ENCODE data around the gene KRTAP2-4. TPM values are rescaled to one million over a fixed set of nuclear protein-coding genes. Genes with fewer than 3 reads are reported as not detected.
"Not testable (repeated sequence)": the region's sequence is repeated elsewhere in the genome, so short reads cannot be mapped to it uniquely, and the experiment has no call there.

KRTAP2-4 gene
- total RNA-seq, 1 donor from 2014 or later = not detected

- H3K4me3 Mint-ChIP-seq (ENCODE audit: unreplicated experiment) = no peak overlapping the region
- H3K9me3 Mint-ChIP-seq (ENCODE audit: unreplicated experiment) = peaks cover 13% of the 10 kb centered on the region
- TF ChIP-seq CTCF (IDR thresholded peaks at IDR 0.05; ENCODE audit: partially characterized antibody, unreplicated experiment) = no peak
- H3K27ac Mint-ChIP-seq (ENCODE audit: unreplicated experiment) = no peak overlapping the region
- H3K27me3 Mint-ChIP-seq (ENCODE audit: unreplicated experiment) = no peaks in the 10 kb centered on the region
- H3K4me1 Mint-ChIP-seq (ENCODE audit: low read depth, unreplicated experiment) = peaks cover 3% of the 10 kb centered on the region
- no peak for DNase-seq
- H3K36me3 Mint-ChIP-seq (ENCODE audit: unreplicated experiment) = no peaks in the 10 kb centered on the region
These were observed 27.8 kb downstream of the KRTAP2-4 start for GRCh38 chr17:41037853-41038350.

GRCh38 chr17:41034346-41034935, 31.2 kb downstream of the KRTAP2-4 start, which contains the start of gene KRTAP1-3:
Gene KRTAP1-3 (minus strand): TSS chr17:41034874. CDS start chr17:41034821, 53 bp downstream.
- peak within 1 kb of the TSS; percentile 15 for H3K27ac Mint-ChIP-seq (ENCODE audit: unreplicated experiment)
- H3K4me3 Mint-ChIP-seq (ENCODE audit: unreplicated experiment) = not testable (repeated sequence)

GRCh38 chr17:41029633-41030245, 35.9 kb downstream of the KRTAP2-4 start, which contains the start of gene KRTAP1-4:
Gene KRTAP1-4 (minus strand): TSS chr17:41030195. CDS start chr17:41030078, 117 bp downstream.
- Mint-ChIP-seq H3K27me3 (ENCODE audit: unreplicated experiment) (no peaks in the 10 kb centered on the region), H3K9me3 (ENCODE audit: unreplicated experiment) (peaks cover 8% of the 10 kb centered on the region), H3K4me1 (ENCODE audit: low read depth, unreplicated experiment) (no peaks in the 10 kb centered on the region), H3K27ac (ENCODE audit: unreplicated experiment) (no peak within 1 kb of the TSS), H3K36me3 (ENCODE audit: unreplicated experiment) (no peaks in the 10 kb centered on the region), H3K4me3 (ENCODE audit: unreplicated experiment) (no peak within 1 kb of the TSS)
- no peak for DNase-seq
- TF ChIP-seq CTCF (IDR thresholded peaks at IDR 0.05; ENCODE audit: partially characterized antibody, unreplicated experiment) = no peak

More at GRCh38 chr17:41034346-41034935, 31.2 kb downstream of the KRTAP2-4 start, which contains the start of gene KRTAP1-3:
- peak; percentile 23 for DNase-seq
- H3K27me3 Mint-ChIP-seq (ENCODE audit: unreplicated experiment); H3K36me3 Mint-ChIP-seq (ENCODE audit: unreplicated experiment); H3K4me1 Mint-ChIP-seq (ENCODE audit: low read depth, unreplicated experiment); H3K9me3 Mint-ChIP-seq (ENCODE audit: unreplicated experiment): not testable (repeated sequence)

- H3K9me3 Mint-ChIP-seq (ENCODE audit: unreplicated experiment) = peaks cover 2% of the 10 kb centered on the region
- no peak for TF ChIP-seq CTCF (IDR thresholded peaks at IDR 0.05; ENCODE audit: partially characterized antibody, unreplicated experiment)
- H3K4me1 Mint-ChIP-seq (ENCODE audit: low read depth, unreplicated experiment) = no peaks in the 10 kb centered on the region
- peak within 1 kb of the TSS; percentile 24 for H3K27ac Mint-ChIP-seq (ENCODE audit: unreplicated experiment)
- peak; percentile 23 for DNase-seq
- no peaks in the 10 kb centered on the region for H3K27me3 Mint-ChIP-seq (ENCODE audit: unreplicated experiment)
- H3K36me3 Mint-ChIP-seq (ENCODE audit: unreplicated experiment) = no peaks in the 10 kb centered on the region
- no peak within 1 kb of the TSS for H3K4me3 Mint-ChIP-seq (ENCODE audit: unreplicated experiment)
These were observed 38.8 kb downstream of the KRTAP2-4 start, which contains the start of gene KRTAP1-5 for GRCh38 chr17:41026715-41027471. Gene KRTAP1-5 (minus strand): TSS chr17:41027208. CDS start chr17:41027155, 53 bp downstream.

- no peak for TF ChIP-seq CTCF (IDR thresholded peaks at IDR 0.05; ENCODE audit: partially characterized antibody, unreplicated experiment)
- no peak overlapping the region for H3K4me3 Mint-ChIP-seq (ENCODE audit: unreplicated experiment)
- no peaks in the 10 kb centered on the region for H3K27me3 Mint-ChIP-seq (ENCODE audit: unreplicated experiment)
- DNase-seq = no peak
- H3K36me3 Mint-ChIP-seq (ENCODE audit: unreplicated experiment) = no peaks in the 10 kb centered on the region
- peaks cover 2% of the 10 kb centered on the region for H3K9me3 Mint-ChIP-seq (ENCODE audit: unreplicated experiment)
- H3K4me1 Mint-ChIP-seq (ENCODE audit: low read depth, unreplicated experiment) = no peaks in the 10 kb centered on the region
- H3K27ac Mint-ChIP-seq (ENCODE audit: unreplicated experiment) = no peak overlapping the region
These were observed 41.0 kb downstream of the KRTAP2-4 start for GRCh38 chr17:41024697-41025096.

Data from glutamatergic neuron (in vitro differentiated cells).